NCI-H2196 (cell line): Measurements from ENCODE around the gene DNAJB5.
"Not testable (repeated sequence)": the region's sequence is repeated elsewhere in the genome, so short reads cannot be mapped to it uniquely, and the experiment has no call there.

Experiments
- DNase-seq: peaks from one replicate; lab custom pipeline; 2025; ENCODE audit not compliant: unreplicated experiment; lab: John Stamatoyannopoulos, UW

The DNAJB5 gene

DNA sequence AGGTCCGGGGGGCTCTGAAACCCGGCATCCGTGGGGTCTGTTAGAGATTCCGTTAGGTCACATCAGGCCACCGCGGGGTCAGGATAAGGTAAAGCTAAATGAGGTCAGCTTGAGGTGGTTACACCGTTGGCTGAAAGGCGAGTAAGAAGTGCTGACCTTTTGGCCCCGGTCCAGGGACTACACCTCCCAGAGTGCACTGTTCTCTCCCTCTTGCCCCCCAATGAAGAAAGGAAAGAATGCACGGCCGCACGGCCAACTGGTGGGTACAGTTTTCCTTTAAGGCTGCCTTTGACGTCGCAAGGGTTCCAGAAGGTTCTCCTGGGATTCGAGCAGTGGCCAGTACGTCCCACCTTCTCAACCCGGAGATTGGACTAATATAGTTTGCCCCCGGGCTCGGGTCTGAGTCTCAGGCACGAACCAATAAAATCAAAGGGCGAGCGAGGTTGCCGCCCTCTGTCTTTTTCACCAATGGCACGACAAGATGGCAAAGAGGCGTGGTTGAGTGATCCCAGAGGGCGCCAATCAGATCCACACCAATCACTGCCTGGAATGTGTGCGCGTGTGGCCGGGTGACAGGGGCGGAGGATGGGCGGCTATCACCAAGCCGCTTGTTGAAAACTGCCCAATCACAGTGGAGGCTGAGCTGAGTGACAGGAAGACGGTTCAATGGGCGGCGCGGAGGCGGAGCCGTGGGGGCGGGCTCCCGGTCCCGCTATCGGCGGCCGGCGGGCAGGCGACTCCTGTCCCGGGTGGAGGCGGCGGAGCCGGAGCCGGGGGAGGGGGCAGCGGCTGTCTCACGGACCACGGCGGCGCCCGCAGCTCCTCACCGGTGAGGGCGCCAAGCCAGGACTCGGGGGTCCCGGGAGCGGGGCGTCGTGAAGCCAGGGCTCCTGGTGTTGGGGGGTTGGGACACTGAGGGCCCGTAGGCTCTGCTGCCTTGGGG is at the start of gene DNAJB5:
Gene DNAJB5, plus strand, starts transcription at position 743 of the 943 bp plus-strand sequence. CDS start 886 bp downstream, outside the sequence.
- peak; percentile 98 for DNase-seq

- DNase-seq: not testable (repeated sequence)
Measured at GRCh38 chr9:34939989-34940388, 49.6 kb upstream of the DNAJB5 start.

- DNase-seq: no peak
Measured at GRCh38 chr9:34948451-34948850, 41.1 kb upstream of the DNAJB5 start.

DNA sequence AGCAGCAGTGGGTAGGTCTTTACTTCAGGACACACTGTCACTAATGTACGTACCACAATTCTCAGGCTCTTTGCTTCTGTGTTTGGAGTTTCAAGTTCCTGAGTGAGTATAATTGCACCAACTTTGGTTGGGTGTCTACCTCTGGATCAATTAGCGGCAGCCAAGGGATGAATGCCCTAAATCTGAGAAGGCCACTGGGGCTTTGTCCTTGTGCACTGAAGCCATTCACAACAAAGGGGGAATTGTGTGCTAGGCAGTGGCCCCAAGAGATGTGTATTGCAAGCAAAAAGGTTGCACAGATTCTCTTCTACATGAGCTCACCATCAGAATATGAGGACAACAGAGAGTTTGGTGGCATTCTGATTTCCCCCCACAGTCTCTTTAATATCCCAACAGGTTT is 35.3 kb upstream of the DNAJB5 start:
- no peak for DNase-seq

GRCh38 chr9:34956066-34956465 is 33.5 kb upstream of the DNAJB5 start:
- DNase-seq: not testable (repeated sequence)

GRCh38 chr9:34956648-34957047 is 32.9 kb upstream of the DNAJB5 start:
- no peak for DNase-seq

DNA sequence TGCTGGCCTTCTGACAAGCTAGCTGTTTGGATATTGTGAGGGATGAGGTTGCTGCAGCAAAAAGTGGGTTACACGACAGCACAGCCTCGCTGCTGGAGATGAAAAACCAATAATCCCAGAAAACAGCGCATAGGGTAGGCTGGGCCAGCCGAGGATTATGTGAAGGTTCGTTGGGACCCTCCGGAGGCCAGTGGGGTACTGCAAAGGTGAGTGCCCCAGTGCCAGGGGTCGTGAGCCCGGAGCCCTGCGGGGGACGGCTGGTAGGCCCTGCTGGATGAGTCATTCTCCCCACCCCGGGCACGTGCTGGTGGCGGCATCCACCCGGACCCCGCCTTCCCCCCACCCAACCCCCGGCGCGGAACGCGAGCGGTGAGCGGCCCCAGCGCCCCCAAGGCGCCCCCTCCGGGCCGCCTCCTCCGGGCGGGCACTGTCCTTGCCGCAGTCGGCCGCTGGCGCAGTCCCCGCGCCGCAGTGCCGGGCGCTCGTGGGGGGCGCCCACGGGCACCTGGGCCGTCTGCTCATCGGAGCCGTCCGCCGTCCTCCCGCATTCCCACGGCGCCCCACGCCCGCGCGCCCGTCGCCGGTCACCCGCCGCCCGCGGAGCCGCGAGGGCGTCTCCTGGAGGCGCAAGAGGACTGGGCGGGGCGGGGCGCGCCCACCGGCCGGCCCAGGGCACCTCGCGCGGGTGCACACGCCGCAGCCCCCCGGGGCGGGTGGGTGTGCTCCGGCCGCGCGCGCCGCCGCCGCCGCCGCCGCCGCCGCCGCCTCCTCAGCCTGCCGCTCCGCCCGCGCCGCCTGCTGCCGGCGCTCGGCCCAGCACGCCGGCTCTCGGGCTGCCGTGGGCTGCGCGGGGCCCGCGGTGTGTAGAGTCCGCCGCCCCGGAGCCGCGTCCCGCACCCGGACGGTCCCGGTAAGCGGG is 31.8 kb upstream of the DNAJB5 start, which contains the start of gene PHF24:
Gene PHF24, plus strand, starts transcription at position 794 of the 919 bp plus-strand sequence. CDS start 13,014 bp downstream, outside the sequence.
- no peak for DNase-seq

DNA sequence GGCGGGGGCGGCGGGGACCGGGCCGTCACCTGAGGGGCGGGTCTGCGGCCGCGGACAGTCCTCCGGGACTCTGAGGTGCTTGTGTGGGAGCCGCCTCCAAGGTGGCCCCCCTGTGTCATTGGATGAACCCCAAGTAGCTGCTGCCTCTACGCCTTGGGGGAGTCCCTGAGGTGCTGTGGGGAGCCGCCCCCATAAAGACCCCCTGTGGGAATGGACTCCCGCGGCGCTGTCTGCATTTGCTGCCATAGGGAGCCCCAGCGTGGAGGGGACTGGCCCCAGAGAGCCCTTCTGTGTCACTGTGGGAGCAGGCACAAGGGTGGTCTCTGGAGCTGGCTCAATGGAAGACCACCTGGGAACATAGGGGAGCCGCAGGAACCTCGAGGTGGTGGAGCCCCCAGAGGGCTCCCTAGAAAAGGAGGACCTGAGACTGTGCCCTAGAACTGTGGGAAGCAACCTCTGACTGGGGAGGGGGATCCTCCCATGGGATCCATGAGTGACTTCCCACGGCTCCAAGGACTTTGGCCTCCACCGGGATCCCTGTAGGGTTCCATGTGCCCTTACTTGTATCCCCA is 31.0 kb upstream of the DNAJB5 start:
- no peak for DNase-seq

GRCh38 chr9:34959461-34959860 is 30.1 kb upstream of the DNAJB5 start:
- no peak for DNase-seq

- no peak for DNase-seq
Measured at GRCh38 chr9:34961574-34962490, 27.7 kb upstream of the DNAJB5 start.

GRCh38 chr9:34962546-34962945 is 27.0 kb upstream of the DNAJB5 start:
- no peak for DNase-seq

- DNase-seq: no peak
Measured at GRCh38 chr9:34963552-34963951, 26.0 kb upstream of the DNAJB5 start.

GRCh38 chr9:34964458-34964857 is 25.1 kb upstream of the DNAJB5 start:
- no peak for DNase-seq

DNA sequence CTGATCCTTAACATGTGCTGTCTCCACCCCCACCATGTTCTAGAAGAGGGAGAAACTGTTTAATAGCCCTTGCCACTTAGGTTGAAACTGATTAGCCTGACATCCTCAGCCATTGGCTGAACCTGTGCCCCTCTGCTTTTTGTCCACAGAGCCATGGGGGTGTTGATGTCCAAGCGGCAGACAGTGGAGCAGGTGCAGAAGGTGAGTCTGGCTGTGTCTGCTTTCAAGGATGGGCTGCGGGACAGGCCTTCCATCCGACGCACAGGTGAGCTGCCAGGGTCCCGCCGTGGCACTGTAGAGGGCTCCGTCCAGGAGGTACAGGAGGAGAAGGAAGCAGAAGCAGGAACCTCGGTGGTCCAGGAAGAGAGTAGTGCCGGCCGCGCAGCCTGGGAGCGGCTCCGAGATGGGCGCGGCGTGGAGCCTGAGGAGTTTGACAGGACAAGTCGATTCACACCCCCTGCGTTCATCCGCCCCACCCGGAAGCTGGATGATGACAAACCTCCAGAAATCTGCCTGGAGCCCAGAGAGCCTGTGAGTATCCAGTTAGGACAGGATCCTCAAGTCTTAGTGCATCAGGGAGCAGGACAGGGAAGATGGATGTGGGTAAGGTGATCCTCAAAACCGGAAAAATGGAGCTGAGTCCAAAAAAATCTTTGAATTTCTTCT is 18.3 kb upstream of the DNAJB5 start:
- no peak for DNase-seq

GRCh38 chr9:34974664-34975063 is 14.9 kb upstream of the DNAJB5 start:
- DNase-seq: no peak

GRCh38 chr9:34976441-34976840 is 13.1 kb upstream of the DNAJB5 start:
- DNase-seq: no peak

DNA sequence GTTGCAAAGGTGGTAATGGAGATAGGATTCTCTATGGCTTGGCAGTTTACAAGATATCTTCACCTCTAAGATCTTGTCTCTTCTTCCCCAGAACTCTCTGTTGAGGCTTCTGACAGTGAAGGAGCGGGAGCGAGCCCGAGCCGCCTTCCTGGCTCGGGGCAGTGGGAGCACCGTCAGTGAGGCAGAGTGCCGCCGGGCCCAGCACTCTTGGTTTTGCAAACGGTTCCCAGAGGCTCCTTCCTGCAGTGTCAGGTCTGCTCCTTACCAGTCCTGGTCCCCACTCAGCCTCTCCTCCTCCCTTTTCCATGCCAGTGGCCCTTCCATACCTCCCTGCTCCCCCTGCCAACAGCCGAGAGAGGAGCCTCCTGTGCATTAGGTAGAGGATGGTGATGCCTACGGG is 12.6 kb upstream of the DNAJB5 start:
- DNase-seq: no peak

GRCh38 chr9:34980181-34980761 is 9.3 kb upstream of the DNAJB5 start:
- DNase-seq: no peak

DNA sequence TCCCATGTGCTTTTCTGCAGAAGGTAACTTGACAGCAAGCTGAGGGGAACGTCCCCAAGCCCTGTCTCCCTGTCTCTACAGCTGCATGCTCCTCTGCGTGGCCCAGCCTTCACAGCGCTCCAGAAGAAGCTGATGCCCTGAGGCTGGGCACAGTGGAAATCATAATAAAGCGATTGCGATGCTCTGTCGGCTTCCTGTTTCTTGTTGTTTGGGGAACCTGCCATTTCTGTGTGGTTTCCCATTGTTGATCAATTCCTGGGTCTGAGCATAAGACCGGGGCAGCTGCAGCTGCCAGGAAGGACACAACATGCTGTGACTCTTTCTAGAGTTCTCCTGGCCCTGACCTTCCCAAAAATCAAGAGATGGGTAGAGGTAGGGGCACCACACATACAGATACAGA is 7.2 kb upstream of the DNAJB5 start:
- DNase-seq: no peak
